GM18519 (cell line): ENCODE data around the gene IER5.

Experiments used
- ATAC-seq: cut with Tn5 transposase; IDR thresholded peaks from one replicate; pipeline ENCODE4 v1.9.1; 2021; ENCODE audit warnings: mild to moderate bottlenecking, moderate library complexity; ENCODE audit not compliant: unreplicated experiment, low FRiP score

IER5 gene

GRCh38 chr1:181128592-181129497, 40.3 kb downstream of the IER5 start:
- peak; percentile 32 for ATAC-seq

- peak; percentile 32 for ATAC-seq
Measured at GRCh38 chr1:181129771-181130606, 41.5 kb downstream of the IER5 start.

DNA sequence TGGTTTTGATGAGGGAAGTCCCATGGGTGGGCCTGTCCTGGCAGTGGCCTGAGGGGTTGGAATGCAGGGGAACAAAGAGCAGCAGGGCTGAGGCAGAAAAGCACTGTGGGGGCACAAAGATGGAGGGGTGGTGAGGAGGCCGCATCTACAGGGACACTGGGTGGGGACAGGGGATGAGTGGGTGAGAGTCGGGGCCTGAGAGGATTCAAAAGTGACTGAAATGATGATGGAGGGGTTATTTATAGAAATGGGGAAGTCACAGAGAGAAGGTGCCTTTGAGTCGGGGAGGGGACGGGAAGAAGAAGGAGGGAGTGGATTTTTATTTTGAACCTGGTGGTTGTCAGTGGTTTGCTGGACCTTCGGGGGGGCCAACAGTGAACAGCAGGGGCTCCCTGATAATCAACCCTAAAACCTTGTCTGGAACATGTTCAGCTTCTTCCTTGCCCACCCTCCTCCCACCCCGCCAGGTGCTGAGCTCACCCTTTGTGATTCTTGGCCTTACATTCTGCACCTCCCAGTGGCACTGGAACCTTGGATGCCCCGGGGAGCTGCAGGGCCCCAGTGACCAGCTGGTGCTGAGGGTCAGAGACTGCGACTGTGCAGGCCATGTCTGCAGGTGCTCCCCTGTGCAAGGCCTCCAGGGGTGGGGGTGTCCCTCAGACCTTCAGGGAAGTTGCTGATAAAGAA, 42.9 kb downstream of the IER5 start:
- no peak for ATAC-seq

DNA sequence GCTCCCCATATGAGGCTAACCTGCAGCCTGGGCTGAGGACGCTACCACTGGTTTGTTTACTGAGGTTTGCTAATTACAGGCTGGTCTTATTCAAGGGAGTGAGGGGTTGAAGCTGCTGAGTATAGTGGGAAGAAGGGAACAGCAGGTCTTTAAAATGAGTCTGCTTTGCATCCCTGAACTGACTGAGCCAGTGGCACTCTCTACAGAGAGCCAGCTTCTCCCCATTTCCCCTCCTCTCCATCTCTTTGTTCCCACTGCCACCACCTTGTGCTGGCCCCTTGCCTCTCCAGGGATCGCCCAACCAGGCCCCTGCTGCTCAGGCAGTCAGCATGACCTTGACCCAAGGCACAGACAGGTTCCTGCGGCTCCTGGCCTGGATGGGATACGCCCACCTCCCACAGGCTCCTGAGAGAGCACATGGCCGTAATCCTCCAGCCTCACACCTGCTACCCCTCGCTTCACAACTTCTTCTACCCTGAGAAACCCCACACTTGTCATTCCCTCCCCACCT, 45.0 kb downstream of the IER5 start:
- no peak for ATAC-seq

- ATAC-seq, result no peak
Measured at GRCh38 chr1:181133969-181134418, 45.5 kb downstream of the IER5 start.

DNA sequence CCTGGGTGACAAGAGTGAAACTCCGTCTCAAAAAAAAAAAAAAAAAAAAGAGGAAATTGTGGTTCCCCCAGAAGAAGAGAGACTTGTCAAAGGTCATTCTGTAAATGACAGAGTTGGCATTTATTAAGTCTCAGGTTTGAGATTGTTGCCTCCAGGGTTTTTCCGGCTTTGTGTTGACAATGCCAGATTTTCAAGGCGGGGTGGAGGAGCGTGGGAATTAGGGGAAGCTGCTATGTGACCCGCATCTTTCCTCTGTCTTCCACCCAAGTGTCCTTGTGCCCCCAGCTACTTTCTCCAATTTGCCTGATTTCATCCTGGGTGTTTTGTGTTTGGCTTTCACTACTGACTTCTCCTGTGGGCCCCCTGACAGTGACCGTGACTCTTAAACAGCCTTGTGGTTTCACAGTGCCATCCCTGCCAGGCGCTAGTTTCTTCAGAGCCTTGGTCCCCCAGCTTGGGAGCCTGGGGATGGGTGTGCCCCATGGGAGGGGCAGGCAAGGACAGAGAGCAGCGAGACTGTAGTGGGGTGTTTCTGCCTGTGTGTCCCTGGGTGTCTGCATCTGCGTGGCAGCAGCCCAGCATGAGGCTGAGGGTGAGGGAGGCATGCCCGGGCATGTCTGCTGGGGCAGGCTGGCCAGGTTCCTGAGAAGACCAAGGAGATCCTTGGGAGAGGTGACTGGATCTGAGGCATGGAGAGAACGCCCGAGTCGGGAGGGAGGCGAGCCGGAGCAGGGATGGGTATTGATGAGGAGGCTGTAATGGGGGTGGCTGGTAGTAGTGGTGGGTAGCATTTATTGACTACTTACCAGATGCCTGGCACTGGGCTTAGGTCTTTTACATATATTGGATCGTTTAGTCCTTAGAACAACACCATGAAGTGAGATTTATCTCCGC, 46.3 kb downstream of the IER5 start:
- ATAC-seq, result no peak

GRCh38 chr1:181135437-181135731, 46.9 kb downstream of the IER5 start:
- ATAC-seq, result no peak

DNA sequence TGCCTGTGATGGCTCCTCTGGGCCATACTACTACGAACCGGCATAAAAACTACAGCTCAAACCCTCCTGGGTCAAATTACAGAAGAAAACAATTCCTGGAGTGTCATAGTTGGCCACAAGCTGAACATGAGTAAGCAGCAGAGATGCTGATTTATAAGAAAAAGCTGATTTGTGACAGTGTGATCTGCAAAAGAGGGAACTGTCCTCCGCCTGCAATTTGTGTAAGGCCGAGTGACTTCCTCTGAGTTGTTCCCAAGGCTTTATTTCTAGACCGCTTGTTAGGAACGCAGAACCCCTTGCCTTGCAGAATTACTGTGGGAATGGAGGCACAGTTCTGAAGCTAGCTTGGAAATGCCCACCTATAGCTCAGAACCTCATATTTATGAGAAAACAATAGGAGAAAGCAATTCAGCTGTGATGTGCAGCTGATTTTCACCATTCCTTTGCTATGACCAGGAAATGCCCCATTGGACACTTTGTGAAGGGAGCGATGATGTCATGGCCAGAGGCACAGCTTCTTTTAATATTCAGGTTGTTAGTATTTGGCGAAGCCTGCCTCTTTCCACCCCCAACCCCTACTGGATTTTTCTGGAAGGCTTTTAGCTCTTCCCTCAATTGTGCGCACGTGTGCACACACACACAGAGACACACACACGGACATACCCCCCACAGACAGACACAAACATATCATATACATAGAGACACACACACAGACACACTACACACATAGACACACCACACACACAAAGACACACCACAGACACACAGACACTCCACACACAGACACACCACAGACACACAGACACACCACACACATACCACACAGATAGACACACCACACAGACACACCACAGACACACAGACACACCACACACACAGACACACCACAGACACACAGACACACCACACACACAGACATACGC, 47.6 kb downstream of the IER5 start:
- no peak for ATAC-seq

- no peak for ATAC-seq
Measured at GRCh38 chr1:181136738-181137122, 48.2 kb downstream of the IER5 start.

DNA sequence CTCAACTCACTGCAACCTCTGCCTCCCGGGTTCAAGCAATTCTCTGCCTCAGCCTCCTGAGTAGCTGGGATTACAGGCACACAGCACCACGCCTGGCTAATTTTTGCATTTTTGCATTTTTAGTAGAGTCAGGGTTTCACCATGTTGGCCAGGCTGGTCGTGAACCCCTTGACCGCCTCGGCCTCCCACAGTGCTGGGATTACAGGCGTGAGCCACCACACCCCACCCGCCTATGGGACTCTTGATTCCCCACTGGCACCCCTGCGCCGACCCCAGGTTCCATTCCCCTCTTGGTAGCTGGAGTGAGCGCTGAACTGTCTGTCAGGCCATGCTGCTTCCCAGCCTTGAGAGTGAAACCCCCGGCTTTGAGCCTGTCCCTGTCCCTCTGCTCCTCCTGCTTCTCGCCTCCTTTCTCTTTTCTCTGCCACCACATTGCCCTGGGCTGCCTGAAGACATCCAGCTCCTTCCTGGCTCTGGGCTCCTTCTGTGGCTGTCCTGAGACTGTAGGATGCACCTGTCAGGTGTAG, 48.8 kb downstream of the IER5 start:
- ATAC-seq, result no peak

DNA sequence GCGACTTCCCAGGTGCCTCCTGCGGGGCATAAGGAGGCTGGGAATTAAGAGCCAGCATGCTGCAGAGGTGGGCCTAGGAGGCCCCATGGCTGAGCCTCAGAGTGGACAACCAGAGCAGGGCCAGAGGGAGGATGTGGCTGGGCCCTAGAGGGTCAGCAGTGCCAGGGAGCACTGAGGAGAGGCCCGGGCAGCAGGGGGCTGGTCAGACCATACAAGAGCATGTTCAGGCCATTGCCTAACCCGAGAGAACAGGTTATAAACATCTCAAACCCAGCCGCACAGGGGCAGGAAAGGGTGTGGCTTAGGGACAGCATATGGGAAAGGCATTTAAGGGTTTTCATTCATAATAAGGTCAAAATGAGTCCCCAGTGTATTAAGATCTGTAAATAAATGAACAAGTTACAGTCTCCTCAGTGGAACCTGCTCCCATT, 51.1 kb downstream of the IER5 start:
- no peak for ATAC-seq

GRCh38 chr1:181140398-181140797, 51.9 kb downstream of the IER5 start:
- ATAC-seq, result no peak

DNA sequence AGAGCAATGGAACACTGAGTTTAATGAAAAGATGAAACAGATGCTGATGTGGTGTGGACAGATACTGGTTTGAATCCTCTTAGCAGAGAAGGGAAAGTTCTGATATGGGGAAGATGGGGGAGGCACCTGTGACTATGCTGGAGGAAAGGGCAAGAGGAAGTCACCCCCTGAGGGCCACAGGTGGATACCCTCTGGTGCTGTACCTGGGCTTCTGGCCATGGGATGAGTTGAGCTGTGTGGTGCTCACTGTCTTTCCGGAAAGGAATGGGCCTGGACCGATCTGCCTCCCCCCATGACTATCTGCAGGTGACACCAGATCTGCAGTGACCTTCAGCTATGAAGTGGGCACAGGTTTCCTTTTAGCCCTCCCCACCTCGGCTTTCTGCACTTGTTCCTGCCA, 52.4 kb downstream of the IER5 start:
- ATAC-seq, result no peak

DNA sequence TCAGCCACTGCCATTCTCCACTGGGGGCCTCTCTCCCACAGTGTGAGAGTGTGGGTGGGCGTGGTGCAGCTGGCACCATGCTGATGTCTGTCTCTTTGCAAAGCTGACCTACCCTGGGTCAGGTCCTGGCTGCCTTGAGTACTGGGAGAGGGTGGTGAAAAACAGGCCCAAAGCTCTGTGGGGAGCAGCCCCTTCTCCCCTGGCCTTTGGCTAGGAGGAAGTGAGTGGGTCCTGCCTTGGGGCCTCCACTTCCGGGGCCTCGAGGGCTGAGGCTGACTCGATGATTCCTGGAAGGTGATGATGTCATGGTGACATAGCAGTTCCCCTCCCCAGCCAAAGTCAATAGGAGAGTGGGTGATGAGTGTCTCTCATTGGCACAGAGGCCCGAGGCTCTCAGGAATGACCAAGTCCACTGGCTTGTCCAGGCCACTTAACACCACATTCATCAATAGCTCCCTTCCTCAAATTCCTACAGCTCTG, 53.0 kb downstream of the IER5 start:
- ATAC-seq, result no peak
